SU-DHL-6 (cell line): Measurements from ENCODE around the gene FAM83C.

Experiments used
- EZH2phosphoT487 ChIP-seq: fragments of 200-600 bp; sonication (generic), shearing (Covaris generic); conservative IDR thresholded peaks from 2 replicates; pipeline ENCODE4 v1.6.1; 2018; ENCODE audit warnings: mild to moderate bottlenecking, antibody characterized with exemption, low read length, moderate library complexity, mixed read lengths
- TF ChIP-seq, protein P1 (sequence below): fragments of 200-600 bp; sonication (generic); IDR thresholded peaks from one replicate; pipeline ENCODE4 v1.5.1; 2017; ENCODE audit warnings: antibody characterized with exemption, mild to moderate bottlenecking, low read length, moderate library complexity; ENCODE audit not compliant: insufficient read depth, poor library complexity, severe bottlenecking

DNA sequence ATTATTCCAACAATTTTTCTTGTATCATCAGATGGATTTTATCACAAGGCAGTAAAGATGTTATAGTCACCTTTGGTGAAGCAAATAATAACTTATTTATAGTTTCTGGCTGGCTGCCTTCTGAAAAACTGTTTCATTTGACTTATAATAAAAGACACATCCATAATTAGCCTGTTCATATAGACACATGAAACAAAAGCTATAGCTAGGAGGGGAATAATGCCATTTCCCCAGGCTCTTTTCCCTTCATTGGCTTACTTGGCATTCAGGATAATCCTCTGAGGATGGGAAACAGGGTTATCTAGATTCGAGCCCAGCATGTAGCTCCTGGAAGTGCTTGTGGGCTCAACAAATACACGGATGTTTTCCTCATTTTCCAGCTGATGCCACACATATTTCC lies 48.2 kb downstream of the FAM83C start:
- TF ChIP-seq, protein P1, sequence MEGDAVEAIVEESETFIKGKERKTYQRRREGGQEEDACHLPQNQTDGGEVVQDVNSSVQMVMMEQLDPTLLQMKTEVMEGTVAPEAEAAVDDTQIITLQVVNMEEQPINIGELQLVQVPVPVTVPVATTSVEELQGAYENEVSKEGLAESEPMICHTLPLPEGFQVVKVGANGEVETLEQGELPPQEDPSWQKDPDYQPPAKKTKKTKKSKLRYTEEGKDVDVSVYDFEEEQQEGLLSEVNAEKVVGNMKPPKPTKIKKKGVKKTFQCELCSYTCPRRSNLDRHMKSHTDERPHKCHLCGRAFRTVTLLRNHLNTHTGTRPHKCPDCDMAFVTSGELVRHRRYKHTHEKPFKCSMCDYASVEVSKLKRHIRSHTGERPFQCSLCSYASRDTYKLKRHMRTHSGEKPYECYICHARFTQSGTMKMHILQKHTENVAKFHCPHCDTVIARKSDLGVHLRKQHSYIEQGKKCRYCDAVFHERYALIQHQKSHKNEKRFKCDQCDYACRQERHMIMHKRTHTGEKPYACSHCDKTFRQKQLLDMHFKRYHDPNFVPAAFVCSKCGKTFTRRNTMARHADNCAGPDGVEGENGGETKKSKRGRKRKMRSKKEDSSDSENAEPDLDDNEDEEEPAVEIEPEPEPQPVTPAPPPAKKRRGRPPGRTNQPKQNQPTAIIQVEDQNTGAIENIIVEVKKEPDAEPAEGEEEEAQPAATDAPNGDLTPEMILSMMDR = no peak
- TF ChIP-seq EZH2phosphoT487 = no peak
